Nephron progenitor cell (in vitro differentiated cells): ENCODE measurements around the gene TPCN1.

Experiments
- DNase-seq: peaks from one replicate; pipeline ENCODE4 v3.0.0; 2021
- H3K27ac Mint-ChIP-seq: 2 replicates; pipeline ENCODE4 v1.8.0; 2021; ENCODE audit warnings: mild to moderate bottlenecking, moderate library complexity, mixed read lengths
- H3K27me3 Mint-ChIP-seq: 2 replicates; pipeline ENCODE4 v1.8.0; 2021; ENCODE audit warnings: mild to moderate bottlenecking, low read depth, mixed read lengths; ENCODE audit not compliant: poor library complexity
- H3K36me3 Mint-ChIP-seq: 2 replicates; pipeline ENCODE4 v1.8.0; 2021; ENCODE audit warnings: low read depth, mixed read lengths
- H3K4me1 Mint-ChIP-seq: 2 replicates; pipeline ENCODE4 v1.8.0; 2021; ENCODE audit warnings: mixed read lengths
- H3K4me3 Mint-ChIP-seq: 2 replicates; pipeline ENCODE4 v1.8.0; 2021; ENCODE audit warnings: mild to moderate bottlenecking, moderate library complexity, mixed read lengths
- H3K9me3 Mint-ChIP-seq: 2 replicates; pipeline ENCODE4 v1.8.0; 2021; ENCODE audit warnings: mild to moderate bottlenecking, moderate library complexity, mixed read lengths
- CTCF ChIP-seq: fragments of 200-600 bp; sonication (generic); IDR thresholded peaks from 2 replicates; pipeline ENCODE4 v1.5.0; 2021; ENCODE audit warnings: antibody characterized with exemption

The TPCN1 gene

GRCh38 chr12:113277511-113277910, 56.2 kb downstream of the TPCN1 start:
- H3K36me3 Mint-ChIP-seq: peaks cover 16% of the 10 kb centered on the region
- peaks cover 9% of the 10 kb centered on the region for H3K27me3 Mint-ChIP-seq
- no peaks in the 10 kb centered on the region for H3K9me3 Mint-ChIP-seq
- H3K4me3 Mint-ChIP-seq: no peak overlapping the region
- DNase-seq: no peak
- peaks cover 34% of the 10 kb centered on the region for H3K4me1 Mint-ChIP-seq
- TF ChIP-seq CTCF: no peak
- no peak overlapping the region for H3K27ac Mint-ChIP-seq

GRCh38 chr12:113278141-113278540, 56.9 kb downstream of the TPCN1 start:
- Mint-ChIP-seq H3K4me3 (no peak overlapping the region), H3K9me3 (no peaks in the 10 kb centered on the region), H3K27me3 (peaks cover 9% of the 10 kb centered on the region), H3K4me1 (peaks cover 28% of the 10 kb centered on the region), H3K36me3 (peaks cover 16% of the 10 kb centered on the region), H3K27ac (no peak overlapping the region)
- no peak for DNase-seq
- TF ChIP-seq CTCF: no peak

GRCh38 chr12:113278633-113279032, 57.4 kb downstream of the TPCN1 start:
- H3K36me3 Mint-ChIP-seq: peaks cover 16% of the 10 kb centered on the region
- peaks cover 23% of the 10 kb centered on the region for H3K4me1 Mint-ChIP-seq
- no peak overlapping the region for H3K27ac Mint-ChIP-seq
- peaks cover 9% of the 10 kb centered on the region for H3K27me3 Mint-ChIP-seq
- no peak for DNase-seq
- TF ChIP-seq CTCF: no peak
- no peak overlapping the region for H3K4me3 Mint-ChIP-seq
- no peaks in the 10 kb centered on the region for H3K9me3 Mint-ChIP-seq

GRCh38 chr12:113284751-113285150, 63.5 kb downstream of the TPCN1 start:
- TF ChIP-seq CTCF: no peak
- Mint-ChIP-seq H3K27ac (peak overlapping the region; percentile 7), H3K9me3 (no peaks in the 10 kb centered on the region), H3K4me3 (no peak overlapping the region), H3K36me3 (peaks cover 18% of the 10 kb centered on the region), H3K4me1 (peaks cover 36% of the 10 kb centered on the region), H3K27me3 (no peaks in the 10 kb centered on the region)
- DNase-seq: no peak

GRCh38 chr12:113285679-113286610, 64.7 kb downstream of the TPCN1 start:
- H3K27me3 Mint-ChIP-seq: peaks cover 3% of the 10 kb centered on the region
- TF ChIP-seq CTCF: no peak
- peaks cover 36% of the 10 kb centered on the region for H3K4me1 Mint-ChIP-seq
- no peak overlapping the region for H3K4me3 Mint-ChIP-seq
- peak; percentile 26 for DNase-seq
- H3K9me3 Mint-ChIP-seq: no peaks in the 10 kb centered on the region
- peak overlapping the region; percentile 94 for H3K27ac Mint-ChIP-seq
- peaks cover 19% of the 10 kb centered on the region for H3K36me3 Mint-ChIP-seq

- H3K4me3 Mint-ChIP-seq: no peak overlapping the region
- peaks cover 36% of the 10 kb centered on the region for H3K4me1 Mint-ChIP-seq
- no peak for TF ChIP-seq CTCF
- H3K27me3 Mint-ChIP-seq: peaks cover 3% of the 10 kb centered on the region
- no peak for DNase-seq
- peaks cover 25% of the 10 kb centered on the region for H3K36me3 Mint-ChIP-seq
- no peak overlapping the region for H3K27ac Mint-ChIP-seq
- H3K9me3 Mint-ChIP-seq: no peaks in the 10 kb centered on the region
Measured at GRCh38 chr12:113286712-113287111, 65.4 kb downstream of the TPCN1 start.
